Measurements from ENCODE around the gene ANO2. TPM values are rescaled to one million over a fixed set of nuclear protein-coding genes. Genes with fewer than 3 reads are reported as not detected.

ANO2 gene
- total and polyA plus RNA-seq, 4 donors: 0.03 to 0.25 (median 0.15) TPM

DNA sequence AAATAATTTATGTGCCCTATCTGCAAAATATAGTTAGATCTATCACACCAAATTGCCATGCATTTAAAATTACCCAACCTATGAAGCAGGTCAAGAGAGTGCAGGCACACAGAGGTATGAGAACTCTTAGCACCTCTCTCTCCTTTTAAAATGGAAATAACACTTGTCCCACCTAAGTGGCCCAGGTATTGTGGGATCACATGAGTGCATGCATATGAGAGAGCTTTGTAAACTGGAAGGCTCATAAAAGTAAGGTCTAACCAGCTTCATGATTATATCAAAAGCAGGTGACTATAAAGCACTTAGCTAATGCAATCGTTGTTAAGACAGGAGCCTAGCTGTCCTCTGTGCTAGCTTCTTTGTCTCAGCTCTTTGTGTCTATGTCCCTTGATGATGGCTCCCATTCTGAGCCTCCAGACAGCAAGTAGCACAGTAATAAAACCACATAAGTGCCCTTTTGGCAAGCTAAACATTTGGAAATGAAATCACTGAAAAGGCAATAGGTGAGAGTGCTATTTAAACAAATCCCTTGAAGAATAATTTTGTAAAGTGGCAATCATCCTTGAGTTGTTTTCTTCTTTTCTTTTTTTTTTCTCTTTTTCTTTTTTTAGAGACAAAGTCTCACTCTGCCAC, 294.1 kb downstream of the ANO2 start:
- WGBS: 61% methylated on average over 1 of the region's 1 CpG

More for the DNA sequence above, 294.1 kb downstream of the ANO2 start:
- no peak overlapping the region for H3K9ac ChIP-seq (ENCODE audit: low read depth in 1 of 2, low read length in 2 of 2)
- no peak overlapping the region for H3K4me3 ChIP-seq (ENCODE audit: low read depth in 1 of 3, low read length in 3 of 3)
- no peaks in the 10 kb centered on the region for H3K4me1 ChIP-seq (ENCODE audit: control insufficient read depth in 4 of 4, insufficient read depth in 4 of 4, low read length in 3 of 4)
- TF ChIP-seq, protein P1, sequence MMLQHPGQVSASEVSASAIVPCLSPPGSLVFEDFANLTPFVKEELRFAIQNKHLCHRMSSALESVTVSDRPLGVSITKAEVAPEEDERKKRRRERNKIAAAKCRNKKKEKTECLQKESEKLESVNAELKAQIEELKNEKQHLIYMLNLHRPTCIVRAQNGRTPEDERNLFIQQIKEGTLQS (IDR thresholded peaks at IDR 0.05): no peak
- no peak for TF ChIP-seq YY1 (IDR thresholded peaks at IDR 0.05)
- no peak for TF ChIP-seq RXRA (IDR thresholded peaks at IDR 0.05)
- TF ChIP-seq, protein P2, sequence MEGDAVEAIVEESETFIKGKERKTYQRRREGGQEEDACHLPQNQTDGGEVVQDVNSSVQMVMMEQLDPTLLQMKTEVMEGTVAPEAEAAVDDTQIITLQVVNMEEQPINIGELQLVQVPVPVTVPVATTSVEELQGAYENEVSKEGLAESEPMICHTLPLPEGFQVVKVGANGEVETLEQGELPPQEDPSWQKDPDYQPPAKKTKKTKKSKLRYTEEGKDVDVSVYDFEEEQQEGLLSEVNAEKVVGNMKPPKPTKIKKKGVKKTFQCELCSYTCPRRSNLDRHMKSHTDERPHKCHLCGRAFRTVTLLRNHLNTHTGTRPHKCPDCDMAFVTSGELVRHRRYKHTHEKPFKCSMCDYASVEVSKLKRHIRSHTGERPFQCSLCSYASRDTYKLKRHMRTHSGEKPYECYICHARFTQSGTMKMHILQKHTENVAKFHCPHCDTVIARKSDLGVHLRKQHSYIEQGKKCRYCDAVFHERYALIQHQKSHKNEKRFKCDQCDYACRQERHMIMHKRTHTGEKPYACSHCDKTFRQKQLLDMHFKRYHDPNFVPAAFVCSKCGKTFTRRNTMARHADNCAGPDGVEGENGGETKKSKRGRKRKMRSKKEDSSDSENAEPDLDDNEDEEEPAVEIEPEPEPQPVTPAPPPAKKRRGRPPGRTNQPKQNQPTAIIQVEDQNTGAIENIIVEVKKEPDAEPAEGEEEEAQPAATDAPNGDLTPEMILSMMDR (IDR thresholded peaks at IDR 0.05; ENCODE audit: low read depth, low read length, missing input control): no peak
- TF ChIP-seq TAF1 (conservative IDR thresholded peaks at IDR 0.05): no peak
- TF ChIP-seq RAD21 (IDR thresholded peaks at IDR 0.05): no peak
- TF ChIP-seq EGR1 (IDR thresholded peaks at IDR 0.05; ENCODE audit: low read depth in 2 of 2): no peak
- TF ChIP-seq NR2F2 (IDR thresholded peaks at IDR 0.05): no peak
- TF ChIP-seq JUND (IDR thresholded peaks at IDR 0.05): no peak
- TF ChIP-seq FOXA2 (IDR thresholded peaks at IDR 0.05): no peak
- TF ChIP-seq GABPA (IDR thresholded peaks at IDR 0.05 in 1 of 2, conservative IDR thresholded peaks at IDR 0.05 in 1 of 2): no peak
- TF ChIP-seq, protein P3, sequence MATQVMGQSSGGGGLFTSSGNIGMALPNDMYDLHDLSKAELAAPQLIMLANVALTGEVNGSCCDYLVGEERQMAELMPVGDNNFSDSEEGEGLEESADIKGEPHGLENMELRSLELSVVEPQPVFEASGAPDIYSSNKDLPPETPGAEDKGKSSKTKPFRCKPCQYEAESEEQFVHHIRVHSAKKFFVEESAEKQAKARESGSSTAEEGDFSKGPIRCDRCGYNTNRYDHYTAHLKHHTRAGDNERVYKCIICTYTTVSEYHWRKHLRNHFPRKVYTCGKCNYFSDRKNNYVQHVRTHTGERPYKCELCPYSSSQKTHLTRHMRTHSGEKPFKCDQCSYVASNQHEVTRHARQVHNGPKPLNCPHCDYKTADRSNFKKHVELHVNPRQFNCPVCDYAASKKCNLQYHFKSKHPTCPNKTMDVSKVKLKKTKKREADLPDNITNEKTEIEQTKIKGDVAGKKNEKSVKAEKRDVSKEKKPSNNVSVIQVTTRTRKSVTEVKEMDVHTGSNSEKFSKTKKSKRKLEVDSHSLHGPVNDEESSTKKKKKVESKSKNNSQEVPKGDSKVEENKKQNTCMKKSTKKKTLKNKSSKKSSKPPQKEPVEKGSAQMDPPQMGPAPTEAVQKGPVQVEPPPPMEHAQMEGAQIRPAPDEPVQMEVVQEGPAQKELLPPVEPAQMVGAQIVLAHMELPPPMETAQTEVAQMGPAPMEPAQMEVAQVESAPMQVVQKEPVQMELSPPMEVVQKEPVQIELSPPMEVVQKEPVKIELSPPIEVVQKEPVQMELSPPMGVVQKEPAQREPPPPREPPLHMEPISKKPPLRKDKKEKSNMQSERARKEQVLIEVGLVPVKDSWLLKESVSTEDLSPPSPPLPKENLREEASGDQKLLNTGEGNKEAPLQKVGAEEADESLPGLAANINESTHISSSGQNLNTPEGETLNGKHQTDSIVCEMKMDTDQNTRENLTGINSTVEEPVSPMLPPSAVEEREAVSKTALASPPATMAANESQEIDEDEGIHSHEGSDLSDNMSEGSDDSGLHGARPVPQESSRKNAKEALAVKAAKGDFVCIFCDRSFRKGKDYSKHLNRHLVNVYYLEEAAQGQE (IDR thresholded peaks at IDR 0.05): no peak
- no peak for TF ChIP-seq HNF4G (IDR thresholded peaks at IDR 0.05)
- TF ChIP-seq FOXA1 (IDR thresholded peaks at IDR 0.05): no peak
- TF ChIP-seq SP1 (IDR thresholded peaks at IDR 0.05): no peak
- TF ChIP-seq, protein P4, sequence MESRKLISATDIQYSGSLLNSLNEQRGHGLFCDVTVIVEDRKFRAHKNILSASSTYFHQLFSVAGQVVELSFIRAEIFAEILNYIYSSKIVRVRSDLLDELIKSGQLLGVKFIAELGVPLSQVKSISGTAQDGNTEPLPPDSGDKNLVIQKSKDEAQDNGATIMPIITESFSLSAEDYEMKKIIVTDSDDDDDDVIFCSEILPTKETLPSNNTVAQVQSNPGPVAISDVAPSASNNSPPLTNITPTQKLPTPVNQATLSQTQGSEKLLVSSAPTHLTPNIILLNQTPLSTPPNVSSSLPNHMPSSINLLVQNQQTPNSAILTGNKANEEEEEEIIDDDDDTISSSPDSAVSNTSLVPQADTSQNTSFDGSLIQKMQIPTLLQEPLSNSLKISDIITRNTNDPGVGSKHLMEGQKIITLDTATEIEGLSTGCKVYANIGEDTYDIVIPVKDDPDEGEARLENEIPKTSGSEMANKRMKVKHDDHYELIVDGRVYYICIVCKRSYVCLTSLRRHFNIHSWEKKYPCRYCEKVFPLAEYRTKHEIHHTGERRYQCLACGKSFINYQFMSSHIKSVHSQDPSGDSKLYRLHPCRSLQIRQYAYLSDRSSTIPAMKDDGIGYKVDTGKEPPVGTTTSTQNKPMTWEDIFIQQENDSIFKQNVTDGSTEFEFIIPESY (IDR thresholded peaks at IDR 0.05): no peak
- TF ChIP-seq, protein P5, sequence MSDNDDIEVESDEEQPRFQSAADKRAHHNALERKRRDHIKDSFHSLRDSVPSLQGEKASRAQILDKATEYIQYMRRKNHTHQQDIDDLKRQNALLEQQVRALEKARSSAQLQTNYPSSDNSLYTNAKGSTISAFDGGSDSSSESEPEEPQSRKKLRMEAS (IDR thresholded peaks at IDR 0.05): no peak
- peaks cover 0 to 10% (median 1%) of the 10 kb centered on the region in 4 donors for H3K27me3 ChIP-seq (ENCODE audit: control insufficient read depth in 4 of 4, insufficient read depth in 4 of 4, low read length in 3 of 4)
- no peaks in the 10 kb centered on the region for H3K36me3 ChIP-seq (ENCODE audit: control insufficient read depth in 4 of 4, insufficient read depth in 3 of 4, low read depth in 1 of 4, low read length in 3 of 4)
- no peak overlapping the region for H3K27ac ChIP-seq (ENCODE audit: low read depth in 1 of 2, low read length in 2 of 2)
- no peak for DNase-seq (ENCODE audit: low spot score)
- no peaks in the 10 kb centered on the region for H3K9me3 ChIP-seq (ENCODE audit: control insufficient read depth in 4 of 4, low read length in 3 of 4)

Data from liver (tissue), 9 donors.